ENCODE data around the gene HSD3B2. TPM values are rescaled to one million over a fixed set of nuclear protein-coding genes. Genes with fewer than 3 reads are reported as not detected.

Gene HSD3B2
- total RNA-seq, 1 experiment from 2014 or later: not detected

GRCh38 chr1:119374208-119374874, 40.6 kb upstream of the HSD3B2 start:
- no peak for DNase-seq
- H3K56ac ChIP-seq (ENCODE audit: insufficient read length, low read depth, low read length): no peak overlapping the region
- no peak overlapping the region for H4K91ac ChIP-seq (ENCODE audit: insufficient read length, low read depth, low read length)
- no peak overlapping the region for H3K4me3 Mint-ChIP-seq
- H3K36me3 Mint-ChIP-seq (ENCODE audit: insufficient read depth in 1 of 3, low read depth in 3 of 3): no peaks in the 10 kb centered on the region
- no peak overlapping the region for H3K27ac Mint-ChIP-seq
- no peak overlapping the region for H2BK5ac ChIP-seq (ENCODE audit: insufficient read length, low read length)
- no peak overlapping the region for H2BK15ac ChIP-seq (ENCODE audit: low read depth, low read length)
- no peak overlapping the region for H3K14ac ChIP-seq (ENCODE audit: insufficient read depth, low read length)
- peaks cover 9 to 15% of the 10 kb centered on the region in 2 experiments for H3K4me1 Mint-ChIP-seq
- H2AK5ac ChIP-seq (ENCODE audit: insufficient read length, low read length): no peak overlapping the region
- no peak overlapping the region for H4K8ac ChIP-seq (replicated peaks; ENCODE audit: insufficient read length, low read depth, low read length)
- H3T11ph ChIP-seq (ENCODE audit: low read length): no peak overlapping the region
- H3K27me3 Mint-ChIP-seq (ENCODE audit: low read depth): no peaks in the 10 kb centered on the region; the same call in 1 of the 2 replicates
- peaks cover 0 to 7% of the 10 kb centered on the region in 2 experiments for H3K9me3 Mint-ChIP-seq
- H3K27ac ChIP-seq (ENCODE audit: insufficient read length, low read depth, low read length): no peak overlapping the region
- no peak overlapping the region for H3K23ac ChIP-seq (ENCODE audit: insufficient read length, low read depth, low read length)
- H3K4me2 ChIP-seq (ENCODE audit: insufficient read depth, insufficient read length, low read length): no peak overlapping the region
- H4K20me1 ChIP-seq (ENCODE audit: control insufficient read depth, insufficient read depth, insufficient read length): no peaks in the 10 kb centered on the region
- no peak overlapping the region for H3K9ac ChIP-seq (ENCODE audit: extremely low read depth, insufficient read length, low read length)
- H3K23me2 ChIP-seq (ENCODE audit: insufficient read length, low read depth, low read length, poor library complexity, severe bottlenecking): no peaks in the 10 kb centered on the region
- TF ChIP-seq, protein P1, sequence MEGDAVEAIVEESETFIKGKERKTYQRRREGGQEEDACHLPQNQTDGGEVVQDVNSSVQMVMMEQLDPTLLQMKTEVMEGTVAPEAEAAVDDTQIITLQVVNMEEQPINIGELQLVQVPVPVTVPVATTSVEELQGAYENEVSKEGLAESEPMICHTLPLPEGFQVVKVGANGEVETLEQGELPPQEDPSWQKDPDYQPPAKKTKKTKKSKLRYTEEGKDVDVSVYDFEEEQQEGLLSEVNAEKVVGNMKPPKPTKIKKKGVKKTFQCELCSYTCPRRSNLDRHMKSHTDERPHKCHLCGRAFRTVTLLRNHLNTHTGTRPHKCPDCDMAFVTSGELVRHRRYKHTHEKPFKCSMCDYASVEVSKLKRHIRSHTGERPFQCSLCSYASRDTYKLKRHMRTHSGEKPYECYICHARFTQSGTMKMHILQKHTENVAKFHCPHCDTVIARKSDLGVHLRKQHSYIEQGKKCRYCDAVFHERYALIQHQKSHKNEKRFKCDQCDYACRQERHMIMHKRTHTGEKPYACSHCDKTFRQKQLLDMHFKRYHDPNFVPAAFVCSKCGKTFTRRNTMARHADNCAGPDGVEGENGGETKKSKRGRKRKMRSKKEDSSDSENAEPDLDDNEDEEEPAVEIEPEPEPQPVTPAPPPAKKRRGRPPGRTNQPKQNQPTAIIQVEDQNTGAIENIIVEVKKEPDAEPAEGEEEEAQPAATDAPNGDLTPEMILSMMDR (conservative IDR thresholded peaks at IDR 0.05): no peak
- WGBS (ENCODE audit: extremely low coverage, insufficient read length, low lambda C conversion rate): no CpG with 5 or more reads among the region's 4 CpGs
- no peaks in the 10 kb centered on the region for H3K79me1 ChIP-seq (ENCODE audit: insufficient read depth, low read depth, low read length, poor library complexity, severe bottlenecking)
- H3K4me1 ChIP-seq (ENCODE audit: insufficient read depth, low read length): no peaks in the 10 kb centered on the region; the same call in 1 of the 2 replicates
- H3K27me3 ChIP-seq (ENCODE audit: insufficient read depth, low read length): no peaks in the 10 kb centered on the region
- no peak overlapping the region for H2BK120ac ChIP-seq (ENCODE audit: low read depth, low read length, poor library complexity, severe bottlenecking)
- no peak overlapping the region for H2AFZ ChIP-seq (ENCODE audit: low read length)
- no peak overlapping the region for H4K5ac ChIP-seq (ENCODE audit: insufficient read length, low read depth, low read length)
- H3K4ac ChIP-seq (ENCODE audit: low read depth, low read length): no peak overlapping the region
- H2BK20ac ChIP-seq (ENCODE audit: low read depth, low read length, poor library complexity, severe bottlenecking): no peak overlapping the region
- H3K9me3 ChIP-seq (ENCODE audit: control insufficient read depth, low read depth, low read length): no peaks in the 10 kb centered on the region
- no peaks in the 10 kb centered on the region for H3K79me2 ChIP-seq (ENCODE audit: insufficient read depth, low read length)
- no peak overlapping the region for H3K18ac ChIP-seq (ENCODE audit: insufficient read length, low read depth, low read length)
- no peak overlapping the region for H2BK12ac ChIP-seq (ENCODE audit: insufficient read length, low read depth, low read length)
